H1 (cell line): ENCODE measurements around the gene CAPS. TPM values are rescaled to one million over a fixed set of nuclear protein-coding genes. Genes with fewer than 3 reads are reported as not detected.
A peak's percentile ranks its signal among the peaks of the same experiment; 100 is the strongest.

Experiments
- CTCF ChIA-PET: fragments of 300-600 bp; sonication (Branson Sonifier 250); formaldehyde crosslinking; loops from one replicate; lab custom pipeline; 2021; ENCODE audit not compliant: partially characterized antibody; lab: Charles Lee
- POLR2A ChIA-PET: fragments of 300-600 bp; sonication (Branson Sonifier 250); formaldehyde crosslinking; loops from one replicate; lab custom pipeline; 2021; ENCODE audit warnings: inconsistent platforms; ENCODE audit not compliant: partially characterized antibody; lab: Charles Lee
- DNase-seq, 2 experiments: peaks; one replicate each; pipeline versions ENCODE4 v3.0.0 to v3.0.0-alpha.2; 2010 to 2022; ENCODE audit warnings: low spot score in 2 of 2, low read depth in 1 of 2, mixed read lengths in 1 of 2
- FAIRE-seq: peaks from 2 replicates; lab custom pipeline; 2011; peaks lifted over from hg19 to GRCh38; lab: Jason Lieb, UNC
- H2AFZ ChIP-seq: 2 replicates; pipeline ENCODE4 v1.8.1; 2012; ENCODE audit warnings: low read length, inconsistent platforms
- H2AK5ac ChIP-seq: 2 replicates; pipeline ENCODE4 v1.6.1; 2013; ENCODE audit warnings: low read depth, low read length
- H2BK120ac ChIP-seq: replicated peaks from 2 replicates; pipeline ENCODE3; 2013; ENCODE audit warnings: low read depth, low read length, inconsistent platforms
- H2BK12ac ChIP-seq: 2 replicates; pipeline ENCODE4 v1.6.1; 2013; ENCODE audit warnings: low read depth, low read length
- H2BK15ac ChIP-seq: 2 replicates; pipeline ENCODE4 v1.6.1; 2013; ENCODE audit warnings: low read length
- H2BK20ac ChIP-seq: 2 replicates; pipeline ENCODE4 v1.6.1; 2013; ENCODE audit warnings: low read length
- H2BK5ac ChIP-seq: 2 replicates; pipeline ENCODE4 v1.6.1; 2013; ENCODE audit warnings: low read depth, low read length
- H3K14ac ChIP-seq: 2 replicates; pipeline ENCODE4 v1.6.1; 2013; ENCODE audit warnings: inconsistent platforms; ENCODE audit not compliant: insufficient read length
- H3K18ac ChIP-seq: 2 replicates; pipeline ENCODE4 v1.6.1; 2013; ENCODE audit warnings: low read length; ENCODE audit errors: extremely low read depth
- H3K23ac ChIP-seq: 2 replicates; pipeline ENCODE4 v1.6.1; 2013; ENCODE audit warnings: inconsistent platforms; ENCODE audit not compliant: insufficient read length
- H3K23me2 ChIP-seq: 2 replicates; pipeline ENCODE4 v1.6.1; 2013; ENCODE audit warnings: low read depth, low read length
- H3K27ac ChIP-seq: 2 replicates; pipeline ENCODE4 v1.6.1; 2011; ENCODE audit warnings: low read depth, low read length, inconsistent platforms
- H3K27me3 ChIP-seq, 4 experiments: replicated peaks in 1 of 4; 1 replicate in 1 of 4; 2 replicates in 3 of 4; pipeline versions ENCODE4 v1.6.1 to v1.8.1; 2011 to 2013; ENCODE audit warnings: low read length in 3 of 4, mild to moderate bottlenecking in 3 of 4, inconsistent platforms in 2 of 4, mixed read lengths in 2 of 4, moderate library complexity in 1 of 4; ENCODE audit not compliant: control insufficient read depth in 3 of 4, insufficient read depth in 3 of 4; ENCODE audit errors: extremely low read depth in 1 of 4
- H3K36me3 ChIP-seq, 4 experiments: 2 replicates each; pipeline versions ENCODE4 v1.6.1 to v1.8.1; 2011 to 2013; ENCODE audit warnings: mild to moderate bottlenecking in 4 of 4, low read length in 3 of 4, moderate library complexity in 2 of 4, control low read depth in 1 of 4, inconsistent platforms in 1 of 4; ENCODE audit not compliant: insufficient read depth in 4 of 4, control insufficient read depth in 2 of 4
- H3K4ac ChIP-seq: replicated peaks from 2 replicates; pipeline ENCODE3; 2013; ENCODE audit warnings: low read length, low read depth, mixed read lengths, inconsistent platforms; ENCODE audit not compliant: insufficient read length
- H3K4me1 ChIP-seq, 4 experiments: replicated peaks in 1 of 4; 1 replicate in 1 of 4; 2 replicates in 3 of 4; pipeline versions ENCODE4 v1.6.1 to v1.8.1; 2011 to 2013; ENCODE audit warnings: low read length in 3 of 4, inconsistent platforms in 2 of 4, mixed read lengths in 1 of 4; ENCODE audit not compliant: insufficient read depth in 4 of 4, control insufficient read depth in 3 of 4
- H3K4me2 ChIP-seq, 2 experiments: 2 replicates each; pipeline versions ENCODE4 v1.6.1 to v1.8.1; 2011 to 2013; ENCODE audit warnings: low read depth in 2 of 2, low read length in 2 of 2, control low read depth in 1 of 2, inconsistent platforms in 1 of 2, mild to moderate bottlenecking in 1 of 2; ENCODE audit not compliant: insufficient read depth in 1 of 2
- H3K4me3 ChIP-seq, 4 experiments: fragments of 200-600, 300-600 bp in 1 of 4; sonication (generic), shearing (Covaris generic), sonication (Bioruptor Twin) in 1 of 4; 2 replicates each; pipeline versions ENCODE4 v1.5.1 to v1.8.1; 2011 to 2016; ENCODE audit warnings: low read length in 4 of 4, low read depth in 3 of 4, control low read depth in 2 of 4, inconsistent platforms in 2 of 4, mild to moderate bottlenecking in 2 of 4, mixed read lengths in 1 of 4, moderate library complexity in 1 of 4; ENCODE audit not compliant: insufficient read depth in 2 of 4; ENCODE audit errors: extremely low read depth in 1 of 4
- H3K56ac ChIP-seq: replicated peaks from 2 replicates; pipeline ENCODE3; 2013; ENCODE audit warnings: low read depth, mild to moderate bottlenecking, mixed read lengths, low read length, inconsistent platforms; ENCODE audit not compliant: insufficient read length
- H3K79me1 ChIP-seq: 2 replicates; pipeline ENCODE4 v1.6.1; 2013; ENCODE audit warnings: low read depth, low read length, control low read depth
- H3K79me2 ChIP-seq, 2 experiments: 2 replicates each; pipeline versions ENCODE4 v1.6.1 to v1.8.1; 2012 to 2013; ENCODE audit warnings: low read length in 2 of 2, mild to moderate bottlenecking in 2 of 2, inconsistent platforms in 1 of 2; ENCODE audit not compliant: insufficient read depth in 2 of 2, control insufficient read depth in 1 of 2
- H3K9ac ChIP-seq, 4 experiments: replicated peaks in 1 of 4; 1 replicate in 1 of 4; 2 replicates in 3 of 4; pipeline versions ENCODE4 v1.6.1 to v1.8.1; 2011 to 2013; ENCODE audit warnings: low read depth in 3 of 4, low read length in 3 of 4, control low read depth in 2 of 4, mild to moderate bottlenecking in 2 of 4, moderate library complexity in 2 of 4, inconsistent platforms in 1 of 4; ENCODE audit errors: extremely low read depth in 1 of 4
- H3K9me3 ChIP-seq, 2 experiments: 2 replicates each; pipeline versions ENCODE4 v1.6.1 to v1.8.1; 2012 to 2013; ENCODE audit warnings: mild to moderate bottlenecking in 2 of 2, moderate library complexity in 2 of 2, control low read depth in 1 of 2, inconsistent platforms in 1 of 2, low read depth in 1 of 2, low read length in 1 of 2, mixed read lengths in 1 of 2; ENCODE audit not compliant: insufficient read depth in 2 of 2
- H4K20me1 ChIP-seq, 2 experiments: replicated peaks in 1 of 2; 2 replicates each; pipeline versions ENCODE3 to v1.8.1; 2011 to 2013; ENCODE audit warnings: inconsistent platforms in 2 of 2, low read length in 2 of 2, mild to moderate bottlenecking in 1 of 2; ENCODE audit not compliant: insufficient read depth in 2 of 2, control insufficient read depth in 1 of 2
- H4K5ac ChIP-seq: 2 replicates; pipeline ENCODE4 v1.6.1; 2013; ENCODE audit warnings: low read length, low read depth, mixed read lengths, inconsistent platforms; ENCODE audit not compliant: insufficient read length
- H4K8ac ChIP-seq: 2 replicates; pipeline ENCODE4 v1.8.0; 2013; ENCODE audit warnings: mild to moderate bottlenecking, moderate library complexity, low read length, inconsistent platforms; ENCODE audit not compliant: insufficient read depth; ENCODE audit errors: extremely low read depth
- H4K91ac ChIP-seq: replicated peaks from 2 replicates; pipeline ENCODE3; 2013; ENCODE audit warnings: low read length, mixed read lengths, inconsistent platforms; ENCODE audit not compliant: insufficient read length
- BRCA1 ChIP-seq: IDR thresholded peaks from 2 replicates; pipeline ENCODE4 v1.6.1; 2012; ENCODE audit warnings: low read depth, low read length, improper control_type of control experiment
- CBX5 ChIP-seq: fragments of 300-800, 300-1000 bp; sonication (generic); IDR thresholded peaks from 2 replicates; pipeline ENCODE4 v1.7.1; 2016; ENCODE audit warnings: antibody characterized with exemption, low read length, low read depth
- POLR2A ChIP-seq, 2 experiments: IDR thresholded peaks; 1 replicate in 1 of 2; 2 replicates in 1 of 2; pipeline ENCODE4 v1.6.1; 2011; ENCODE audit warnings: low read depth in 2 of 2, low read length in 2 of 2, mild to moderate bottlenecking in 2 of 2; ENCODE audit errors: control extremely low read depth in 1 of 2
- POU5F1 ChIP-seq: IDR thresholded peaks from 2 replicates; pipeline ENCODE4 v1.6.1; 2011; ENCODE audit warnings: low read depth, mild to moderate bottlenecking, low read length, moderate library complexity
- RXRA ChIP-seq: IDR thresholded peaks from 2 replicates; pipeline ENCODE4 v1.6.1; 2011; ENCODE audit warnings: low read depth, mild to moderate bottlenecking, low read length, moderate library complexity; ENCODE audit not compliant: insufficient read depth
- SAP30 ChIP-seq: fragments of 300-600 bp; sonication (generic); IDR thresholded peaks from 2 replicates; pipeline ENCODE4 v1.7.1; 2012; ENCODE audit warnings: low read length, moderate library complexity, mild to moderate bottlenecking, inconsistent platforms; ENCODE audit not compliant: insufficient read depth, insufficient replicate concordance
- SIX5 ChIP-seq: IDR thresholded peaks from 2 replicates; pipeline ENCODE4 v1.6.1; 2011; ENCODE audit warnings: mild to moderate bottlenecking, low read depth, low read length
- SP2 ChIP-seq: IDR thresholded peaks from 2 replicates; pipeline ENCODE4 v1.6.1; 2012; ENCODE audit warnings: mild to moderate bottlenecking, low read length, inconsistent platforms
- TCF12 ChIP-seq: IDR thresholded peaks from 2 replicates; pipeline ENCODE4 v1.6.1; 2011; ENCODE audit warnings: low read depth, mild to moderate bottlenecking, low read length
- YY1 ChIP-seq: IDR thresholded peaks from 2 replicates; pipeline ENCODE4 v1.6.1; 2011; ENCODE audit warnings: low read depth, mild to moderate bottlenecking, low read length
- WGBS, 2 experiments: shearing (Covaris generic) in 1 of 2; methylation state at CpG; one replicate each; pipeline versions ENCODE4 v1.1.6 to v1.1.7; 2013 to 2015; ENCODE audit warnings: low lambda C conversion rate in 2 of 2, mixed read lengths in 2 of 2, inconsistent platforms in 1 of 2, low coverage in 1 of 2, missing lambda C conversion rate in 1 of 2; ENCODE audit not compliant: insufficient replicate concordance in 2 of 2, insufficient coverage in 1 of 2, insufficient read length in 1 of 2; ENCODE audit errors: extremely low coverage in 1 of 2, missing lambda C conversion rate in 1 of 2; 5-methylcytosine and 5-hydroxymethylcytosine counted together
- polyA plus RNA-seq, 7 experiments: library from polyadenylated mRNA; depleted of rRNA in 3 of 7; stranded (reverse) in 5 of 7; unstranded in 2 of 7; fragments of >200 nt in 5 of 7; fragments of 200-250 nt in 2 of 7; gene quantifications; 1 replicate in 5 of 7; 2 replicates in 1 of 7; 4 replicates in 1 of 7; pipeline versions ENCODE4 v1.2.1 to v1.2.3, GENCODE V29; 2011 to 2013; ENCODE audit warnings: missing spikeins in 2 of 7, mixed read lengths in 2 of 7
- total RNA-seq: library from RNA; stranded (reverse); fragmentation: NEBNext Ultra II Directional; extraction: Animal tissue kit (Norgen Biotek cat#: 25700); gene quantifications from 2 replicates; pipeline ENCODE4 v1.2.1, GENCODE V29; 2021

CAPS gene
- total and polyA plus RNA-seq, 2 of the 8 experiments (the other 6 are each of a cell fraction or from before 2014, with no cell fraction given), result 2.1 to 2.4 TPM

- Histone ChIP-seq H2BK20ac (no peak overlapping the region), H3K4ac (peak overlapping the region; percentile 33), H3K27me3 (no peaks in the 10 kb centered on the region; a peak in 1 of 7 replicates), H2BK120ac (no peak overlapping the region), H4K5ac (no peak overlapping the region), H3K27ac (no peak overlapping the region), H2BK12ac (no peak overlapping the region), H3K56ac (no peak overlapping the region), H3K9ac (no peak overlapping the region), H3K23ac (no peak overlapping the region), H2AFZ (no peak overlapping the region), H4K8ac (no peak overlapping the region), H4K20me1 (peaks cover 50 to 55% of the 10 kb centered on the region in 2 experiments), H2AK5ac (no peak overlapping the region), H3K79me2 (peaks cover 17 to 96% of the 10 kb centered on the region in 2 experiments), H2BK15ac (no peak overlapping the region), H2BK5ac (no peak overlapping the region), H3K36me3 (no peaks in the 10 kb centered on the region), H3K14ac (no peak overlapping the region), H3K79me1 (peaks cover 49% of the 10 kb centered on the region), H3K4me2 (no peak overlapping the region), H3K4me1 (peaks cover 7 to 32% (median 15%) of the 10 kb centered on the region in 4 experiments), H3K23me2 (no peaks in the 10 kb centered on the region), H4K91ac (no peak overlapping the region), H3K9me3 (no peaks in the 10 kb centered on the region), H3K4me3 (no peak overlapping the region), H3K18ac (no peak overlapping the region)
- 89% methylated on average over 18 of the region's 18 CpGs; no CpG with 5 or more reads in 1 of the 2 experiments for WGBS, 2 experiments
- ChIA-PET POLR2A (interaction anchor here (0.6 to 2.7 kb wide), 2 partner anchors 9 to 92 kb away, joined by 3 to 11 read pairs; no protein-coding TSS in a partner anchor), CTCF (interaction anchor here (0.6 to 5.8 kb wide), 7 partner anchors 7 to 156 kb away, joined by 3 to 43 read pairs (median 3); no protein-coding TSS in a partner anchor)
- no peak for DNase-seq
- FAIRE-seq, result no peak
- TF ChIP-seq SIX5 (no peak), TCF12 (no peak), CBX5 (no peak), YY1 (no peak), RXRA (no peak), SP2 (no peak), POLR2A (IDR thresholded peaks at IDR 0.05; ENCODE audit: control extremely low read depth in 1 of 2, low read depth in 2 of 2, low read length in 2 of 2) (no peak), BRCA1 (no peak), POU5F1 (no peak), SAP30 (no peak)
Observed at GRCh38 chr19:5960005-5961001, 46.2 kb downstream of the CAPS start.
